Measurements from ENCODE around the gene ICA1. TPM values are rescaled to one million over a fixed set of nuclear protein-coding genes. Genes with fewer than 3 reads are reported as not detected.

ICA1 gene
- polyA plus RNA-seq, 2 of the 4 experiments (the other 2 are of a cell fraction): 0.66 to 2.0 TPM

DNA sequence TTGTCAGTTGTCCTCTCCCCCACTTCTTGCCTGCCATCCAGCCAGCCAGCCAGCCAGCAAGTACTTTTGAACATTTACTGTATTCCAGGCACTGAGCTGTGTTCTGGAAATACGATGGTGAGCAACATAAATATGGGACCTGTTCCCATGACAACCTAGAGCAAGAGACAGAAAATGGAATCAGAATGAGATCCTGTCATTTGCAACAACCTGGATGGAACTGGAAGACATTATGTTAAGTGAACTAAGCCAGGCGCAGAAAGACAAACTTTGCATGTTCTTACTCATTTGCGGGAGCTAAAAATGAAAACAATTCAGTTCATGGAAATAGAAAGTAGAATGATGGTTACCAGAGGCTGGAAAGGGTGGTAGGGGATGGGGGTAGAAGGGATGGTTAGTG lies 140.7 kb downstream of the ICA1 start:
- no peak for ATAC-seq

More for the DNA sequence above, 140.7 kb downstream of the ICA1 start:
- 78% methylated on average over 3 of the region's 3 CpGs for WGBS (ENCODE audit: missing lambda C conversion rate)
- H3K27ac ChIP-seq: no peak overlapping the region
- TF ChIP-seq, protein P1, sequence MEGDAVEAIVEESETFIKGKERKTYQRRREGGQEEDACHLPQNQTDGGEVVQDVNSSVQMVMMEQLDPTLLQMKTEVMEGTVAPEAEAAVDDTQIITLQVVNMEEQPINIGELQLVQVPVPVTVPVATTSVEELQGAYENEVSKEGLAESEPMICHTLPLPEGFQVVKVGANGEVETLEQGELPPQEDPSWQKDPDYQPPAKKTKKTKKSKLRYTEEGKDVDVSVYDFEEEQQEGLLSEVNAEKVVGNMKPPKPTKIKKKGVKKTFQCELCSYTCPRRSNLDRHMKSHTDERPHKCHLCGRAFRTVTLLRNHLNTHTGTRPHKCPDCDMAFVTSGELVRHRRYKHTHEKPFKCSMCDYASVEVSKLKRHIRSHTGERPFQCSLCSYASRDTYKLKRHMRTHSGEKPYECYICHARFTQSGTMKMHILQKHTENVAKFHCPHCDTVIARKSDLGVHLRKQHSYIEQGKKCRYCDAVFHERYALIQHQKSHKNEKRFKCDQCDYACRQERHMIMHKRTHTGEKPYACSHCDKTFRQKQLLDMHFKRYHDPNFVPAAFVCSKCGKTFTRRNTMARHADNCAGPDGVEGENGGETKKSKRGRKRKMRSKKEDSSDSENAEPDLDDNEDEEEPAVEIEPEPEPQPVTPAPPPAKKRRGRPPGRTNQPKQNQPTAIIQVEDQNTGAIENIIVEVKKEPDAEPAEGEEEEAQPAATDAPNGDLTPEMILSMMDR (IDR thresholded peaks at IDR 0.05): no peak
- TF ChIP-seq FOSB (CRISPR knock-in tag; IDR thresholded peaks at IDR 0.05) (no peak), ESRRA (IDR thresholded peaks at IDR 0.05; ENCODE audit: borderline replicate concordance, low read length) (no peak), NR3C1 (IDR thresholded peaks at IDR 0.05) (no peak), CHD4 (IDR thresholded peaks at IDR 0.05; ENCODE audit: borderline replicate concordance) (no peak), KDM5A (IDR thresholded peaks at IDR 0.05) (no peak), POLR2A (IDR thresholded peaks at IDR 0.05; ENCODE audit: low read length) (no peak), RARB (CRISPR knock-in tag; IDR thresholded peaks at IDR 0.05) (no peak), JUNB (IDR thresholded peaks at IDR 0.05) (no peak), JUN (IDR thresholded peaks at IDR 0.05) (no peak), BHLHE40 (IDR thresholded peaks at IDR 0.05; ENCODE audit: low read depth, low read length) (no peak), TP53 (CRISPR knock-in tag; IDR thresholded peaks at IDR 0.05) (no peak), ZFP36 (IDR thresholded peaks at IDR 0.05; ENCODE audit: borderline replicate concordance, partially characterized antibody) (no peak), ZNF302 (CRISPR knock-in tag; IDR thresholded peaks at IDR 0.05) (no peak), EHF (CRISPR knock-in tag; IDR thresholded peaks at IDR 0.05) (no peak), SMC3 (IDR thresholded peaks at IDR 0.05) (no peak)
- TF ChIP-seq, protein P2, sequence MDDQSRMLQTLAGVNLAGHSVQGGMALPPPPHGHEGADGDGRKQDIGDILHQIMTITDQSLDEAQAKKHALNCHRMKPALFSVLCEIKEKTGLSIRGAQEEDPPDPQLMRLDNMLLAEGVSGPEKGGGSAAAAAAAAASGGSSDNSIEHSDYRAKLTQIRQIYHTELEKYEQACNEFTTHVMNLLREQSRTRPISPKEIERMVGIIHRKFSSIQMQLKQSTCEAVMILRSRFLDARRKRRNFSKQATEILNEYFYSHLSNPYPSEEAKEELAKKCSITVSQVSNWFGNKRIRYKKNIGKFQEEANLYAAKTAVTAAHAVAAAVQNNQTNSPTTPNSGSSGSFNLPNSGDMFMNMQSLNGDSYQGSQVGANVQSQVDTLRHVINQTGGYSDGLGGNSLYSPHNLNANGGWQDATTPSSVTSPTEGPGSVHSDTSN (IDR thresholded peaks at IDR 0.05): no peak
- TF ChIP-seq, protein P3, sequence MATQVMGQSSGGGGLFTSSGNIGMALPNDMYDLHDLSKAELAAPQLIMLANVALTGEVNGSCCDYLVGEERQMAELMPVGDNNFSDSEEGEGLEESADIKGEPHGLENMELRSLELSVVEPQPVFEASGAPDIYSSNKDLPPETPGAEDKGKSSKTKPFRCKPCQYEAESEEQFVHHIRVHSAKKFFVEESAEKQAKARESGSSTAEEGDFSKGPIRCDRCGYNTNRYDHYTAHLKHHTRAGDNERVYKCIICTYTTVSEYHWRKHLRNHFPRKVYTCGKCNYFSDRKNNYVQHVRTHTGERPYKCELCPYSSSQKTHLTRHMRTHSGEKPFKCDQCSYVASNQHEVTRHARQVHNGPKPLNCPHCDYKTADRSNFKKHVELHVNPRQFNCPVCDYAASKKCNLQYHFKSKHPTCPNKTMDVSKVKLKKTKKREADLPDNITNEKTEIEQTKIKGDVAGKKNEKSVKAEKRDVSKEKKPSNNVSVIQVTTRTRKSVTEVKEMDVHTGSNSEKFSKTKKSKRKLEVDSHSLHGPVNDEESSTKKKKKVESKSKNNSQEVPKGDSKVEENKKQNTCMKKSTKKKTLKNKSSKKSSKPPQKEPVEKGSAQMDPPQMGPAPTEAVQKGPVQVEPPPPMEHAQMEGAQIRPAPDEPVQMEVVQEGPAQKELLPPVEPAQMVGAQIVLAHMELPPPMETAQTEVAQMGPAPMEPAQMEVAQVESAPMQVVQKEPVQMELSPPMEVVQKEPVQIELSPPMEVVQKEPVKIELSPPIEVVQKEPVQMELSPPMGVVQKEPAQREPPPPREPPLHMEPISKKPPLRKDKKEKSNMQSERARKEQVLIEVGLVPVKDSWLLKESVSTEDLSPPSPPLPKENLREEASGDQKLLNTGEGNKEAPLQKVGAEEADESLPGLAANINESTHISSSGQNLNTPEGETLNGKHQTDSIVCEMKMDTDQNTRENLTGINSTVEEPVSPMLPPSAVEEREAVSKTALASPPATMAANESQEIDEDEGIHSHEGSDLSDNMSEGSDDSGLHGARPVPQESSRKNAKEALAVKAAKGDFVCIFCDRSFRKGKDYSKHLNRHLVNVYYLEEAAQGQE (IDR thresholded peaks at IDR 0.05): no peak
- TF ChIP-seq, protein P4, sequence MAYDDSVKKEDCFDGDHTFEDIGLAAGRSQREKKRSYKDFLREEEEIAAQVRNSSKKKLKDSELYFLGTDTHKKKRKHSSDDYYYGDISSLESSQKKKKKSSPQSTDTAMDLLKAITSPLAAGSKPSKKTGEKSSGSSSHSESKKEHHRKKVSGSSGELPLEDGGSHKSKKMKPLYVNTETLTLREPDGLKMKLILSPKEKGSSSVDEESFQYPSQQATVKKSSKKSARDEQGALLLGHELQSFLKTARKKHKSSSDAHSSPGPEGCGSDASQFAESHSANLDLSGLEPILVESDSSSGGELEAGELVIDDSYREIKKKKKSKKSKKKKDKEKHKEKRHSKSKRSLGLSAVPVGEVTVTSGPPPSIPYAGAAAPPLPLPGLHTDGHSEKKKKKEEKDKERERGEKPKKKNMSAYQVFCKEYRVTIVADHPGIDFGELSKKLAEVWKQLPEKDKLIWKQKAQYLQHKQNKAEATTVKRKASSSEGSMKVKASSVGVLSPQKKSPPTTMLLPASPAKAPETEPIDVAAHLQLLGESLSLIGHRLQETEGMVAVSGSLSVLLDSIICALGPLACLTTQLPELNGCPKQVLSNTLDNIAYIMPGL (CRISPR knock-in tag; IDR thresholded peaks at IDR 0.05; ENCODE audit: borderline replicate concordance): no peak
- TF ChIP-seq, protein P5, sequence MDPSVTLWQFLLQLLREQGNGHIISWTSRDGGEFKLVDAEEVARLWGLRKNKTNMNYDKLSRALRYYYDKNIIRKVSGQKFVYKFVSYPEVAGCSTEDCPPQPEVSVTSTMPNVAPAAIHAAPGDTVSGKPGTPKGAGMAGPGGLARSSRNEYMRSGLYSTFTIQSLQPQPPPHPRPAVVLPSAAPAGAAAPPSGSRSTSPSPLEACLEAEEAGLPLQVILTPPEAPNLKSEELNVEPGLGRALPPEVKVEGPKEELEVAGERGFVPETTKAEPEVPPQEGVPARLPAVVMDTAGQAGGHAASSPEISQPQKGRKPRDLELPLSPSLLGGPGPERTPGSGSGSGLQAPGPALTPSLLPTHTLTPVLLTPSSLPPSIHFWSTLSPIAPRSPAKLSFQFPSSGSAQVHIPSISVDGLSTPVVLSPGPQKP (IDR thresholded peaks at IDR 0.05; ENCODE audit: low read depth, low read length): no peak
- no peaks in the 10 kb centered on the region for H3K9me3 ChIP-seq
- DNase-seq (ENCODE audit: low read depth in 1 of 2, low spot score in 1 of 2) (no peak), FAIRE-seq (no peak)
- no peaks in the 10 kb centered on the region for H3K4me1 ChIP-seq
- ChIA-PET CTCF (no interaction called here), POLR2A (no interaction called here)
- H3K4me2 ChIP-seq: no peak overlapping the region
- no peak overlapping the region for H3K4me3 ChIP-seq
